Activated naive CD4-positive, alpha-beta T cell treated with anti-CD3 and anti-CD28 coated beads, Interleukin-2, amount 10 ng/mL, durations not matched to agents 7 days and 5 days (primary cell): ENCODE data around the gene MRNIP.
"Not testable (repeated sequence)": the region's sequence is repeated elsewhere in the genome, so short reads cannot be mapped to it uniquely, and the experiment has no call there.

Experiments used
- CTCF ChIA-PET: fragments of 350-600 bp; sonication (Branson Sonifier 250); formaldehyde crosslinking; loops from one replicate; lab custom pipeline; 2021; ENCODE audit warnings: antibody characterized with exemption; lab: Charles Lee
- DNase-seq: peaks from one replicate; pipeline ENCODE4 v3.0.0-alpha.2; 2020
- H3K27ac Mint-ChIP-seq: one replicate; pipeline ENCODE4 v1.8.0; 2021; ENCODE audit warnings: mild to moderate bottlenecking, moderate library complexity, mixed read lengths
- H3K27me3 Mint-ChIP-seq: one replicate; pipeline ENCODE4 v1.8.0; 2021; ENCODE audit warnings: mild to moderate bottlenecking, mixed read lengths
- H3K36me3 Mint-ChIP-seq: one replicate; pipeline ENCODE4 v1.8.0; 2021; ENCODE audit warnings: mixed read lengths
- H3K4me1 Mint-ChIP-seq: one replicate; pipeline ENCODE4 v1.8.0; 2021; ENCODE audit warnings: mixed read lengths
- H3K4me3 Mint-ChIP-seq: one replicate; pipeline ENCODE4 v1.8.0; 2021; ENCODE audit warnings: mild to moderate bottlenecking, moderate library complexity, mixed read lengths
- H3K9me3 Mint-ChIP-seq: one replicate; pipeline ENCODE4 v1.8.0; 2021; ENCODE audit warnings: mixed read lengths

The MRNIP gene

DNA sequence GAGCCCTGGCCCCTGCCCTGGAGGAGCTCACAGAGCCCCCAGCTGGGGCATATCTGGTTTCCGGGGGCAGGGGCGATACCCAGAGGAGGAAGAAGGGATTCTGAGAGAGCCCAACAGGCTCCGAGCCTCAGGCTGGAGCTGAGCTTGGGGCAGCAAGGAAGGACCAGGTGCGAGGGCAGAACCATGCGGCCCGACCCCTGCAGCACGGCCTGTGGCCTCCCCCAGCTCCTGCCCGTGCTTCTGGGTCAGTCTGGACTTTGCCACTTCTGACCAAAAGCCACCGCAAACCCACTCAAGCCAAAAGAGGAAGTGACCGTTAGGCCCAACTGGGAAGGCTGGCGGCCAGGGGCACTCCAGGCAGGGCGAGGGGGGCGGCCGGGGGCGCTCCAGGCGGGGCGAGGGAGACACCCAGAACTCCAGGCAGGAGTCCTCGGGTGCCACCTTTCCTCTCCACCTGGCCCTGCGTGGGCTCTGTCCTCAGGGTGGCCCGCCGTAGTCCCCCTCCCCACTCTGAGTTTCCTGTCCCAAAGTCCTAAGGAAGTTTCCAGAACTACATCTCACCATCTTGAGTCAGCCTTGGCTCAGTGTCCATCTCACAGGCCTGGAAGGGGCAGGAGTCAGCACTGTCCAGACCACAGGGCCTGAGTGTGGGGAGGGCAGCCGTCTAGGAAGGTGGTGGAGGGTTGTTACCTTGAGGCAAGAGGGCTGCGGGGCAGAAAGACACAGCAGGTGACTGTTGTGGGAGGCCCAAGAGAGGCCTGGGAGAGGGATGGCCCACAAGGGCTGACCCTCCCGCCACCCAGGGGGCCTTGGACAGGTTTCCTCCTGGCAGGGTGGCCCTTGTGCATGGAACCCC is 65.8 kb downstream of the MRNIP start:
- no peak overlapping the region for H3K4me3 Mint-ChIP-seq
- H3K4me1 Mint-ChIP-seq = peaks cover 30% of the 10 kb centered on the region
- CTCF ChIA-PET = interaction anchor here (5.7 kb wide), 1 partner anchor 29 kb away, joined by 32 read pairs; no protein-coding TSS in a partner anchor
- H3K27ac Mint-ChIP-seq = peak overlapping the region; percentile 69
- H3K36me3 Mint-ChIP-seq = peaks cover 6% of the 10 kb centered on the region
- no peak for DNase-seq
- H3K9me3 Mint-ChIP-seq = no peaks in the 10 kb centered on the region
- H3K27me3 Mint-ChIP-seq = peaks cover 21% of the 10 kb centered on the region

DNA sequence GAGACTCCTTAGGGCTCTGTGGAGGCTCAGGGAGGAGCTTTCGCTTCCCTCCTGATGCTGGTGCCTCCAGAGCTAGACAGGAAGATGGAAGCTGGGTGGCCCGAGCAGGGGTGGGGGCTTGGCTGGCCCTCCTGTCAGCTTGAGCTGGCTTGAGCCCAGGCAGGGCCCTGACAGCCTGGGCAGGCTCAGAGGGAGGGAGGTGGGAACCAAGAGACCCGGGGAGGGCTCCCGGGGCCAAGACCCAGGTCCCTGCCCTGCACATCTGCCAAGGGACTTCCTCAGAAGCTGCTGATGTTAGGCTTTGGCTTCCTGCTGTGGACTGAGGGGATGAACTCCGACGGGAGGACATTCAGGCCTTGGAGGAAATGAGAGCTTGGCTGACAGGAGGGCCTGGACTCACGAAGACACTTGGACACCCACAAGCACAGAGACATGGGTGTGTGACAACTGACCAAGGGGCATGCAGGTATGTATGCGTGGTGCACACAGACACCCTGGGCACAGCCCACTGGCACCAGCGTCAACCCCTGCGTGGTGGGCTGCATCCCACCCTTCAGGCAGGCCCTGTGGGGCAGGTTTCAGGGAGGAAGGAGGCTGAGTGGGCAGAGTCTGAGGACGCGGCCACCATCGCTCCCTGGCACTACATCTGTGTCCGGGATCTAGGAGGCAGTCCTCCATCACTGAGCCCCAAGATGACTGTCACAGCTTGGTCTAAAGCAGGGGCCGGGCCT is 66.6 kb downstream of the MRNIP start:
- peak overlapping the region; percentile 49 for H3K27ac Mint-ChIP-seq

DNA sequence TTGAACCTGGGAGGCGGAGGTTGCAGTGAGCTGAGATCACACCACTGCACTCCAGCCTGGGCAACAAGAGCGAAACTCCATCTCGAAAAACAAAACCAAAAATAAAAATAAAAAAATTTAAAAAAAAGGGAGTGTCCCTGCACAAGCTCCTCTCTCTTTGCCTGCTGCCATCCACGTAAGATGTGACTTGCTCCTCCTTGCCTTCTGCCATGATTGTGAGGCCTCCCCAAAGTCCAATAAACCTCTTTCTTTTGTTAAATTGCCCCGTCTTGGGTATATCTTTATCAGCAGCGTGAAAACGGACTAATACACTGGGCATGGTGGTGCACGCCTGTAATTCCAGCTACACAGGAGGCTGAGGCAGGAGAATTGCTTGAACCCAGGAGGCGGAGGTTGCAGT is 69.3 kb downstream of the MRNIP start:
- DNase-seq, H3K4me3 Mint-ChIP-seq, CTCF ChIA-PET, H3K27ac Mint-ChIP-seq, H3K9me3 Mint-ChIP-seq, H3K36me3 Mint-ChIP-seq: not testable (repeated sequence)
- peaks cover 15% of the 10 kb centered on the region for H3K4me1 Mint-ChIP-seq
- peaks cover 16% of the 10 kb centered on the region for H3K27me3 Mint-ChIP-seq

More for the DNA sequence above, 66.6 kb downstream of the MRNIP start:
- H3K27me3 Mint-ChIP-seq = peaks cover 21% of the 10 kb centered on the region
- peaks cover 2% of the 10 kb centered on the region for H3K36me3 Mint-ChIP-seq
- CTCF ChIA-PET = interaction anchor here (1.1 to 5.7 kb wide), 3 partner anchors 10 to 29 kb away, joined by 4 to 32 read pairs (median 4); no protein-coding TSS in a partner anchor
- H3K9me3 Mint-ChIP-seq = no peaks in the 10 kb centered on the region
- peaks cover 30% of the 10 kb centered on the region for H3K4me1 Mint-ChIP-seq
- H3K4me3 Mint-ChIP-seq = no peak overlapping the region
- DNase-seq = no peak

DNA sequence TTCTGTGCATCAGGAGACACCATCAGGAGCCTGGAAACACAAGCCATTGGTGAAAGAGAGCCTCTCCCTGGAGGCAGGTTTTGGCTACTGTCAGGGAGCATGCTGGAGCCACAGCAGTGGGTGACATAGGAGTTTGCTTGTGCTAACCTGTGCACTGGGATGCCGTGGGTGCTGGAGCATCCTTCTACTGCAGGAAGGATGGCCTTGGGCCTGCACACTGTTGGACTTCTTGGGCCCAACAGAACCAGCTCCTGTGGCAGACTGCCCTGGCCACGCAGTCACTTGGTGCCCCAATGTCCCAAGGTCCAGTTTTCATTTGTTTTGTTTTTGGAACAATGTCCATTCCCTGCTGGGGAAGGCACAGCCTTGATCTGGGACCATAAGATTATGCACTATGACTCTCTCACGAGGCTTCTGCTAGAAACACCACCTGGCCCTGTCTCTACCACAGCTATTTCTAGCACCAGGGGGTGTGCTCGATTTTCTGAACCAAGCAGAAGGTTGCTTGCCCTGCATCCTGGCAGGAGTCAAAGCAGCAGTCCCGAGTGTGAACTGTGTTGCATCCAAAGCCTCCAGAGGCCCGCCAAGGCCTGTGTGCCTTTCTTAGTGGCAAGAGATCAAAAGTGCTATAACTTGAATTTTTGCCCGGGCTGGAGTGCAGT is 70.3 kb downstream of the MRNIP start:
- CTCF ChIA-PET = interaction anchor here (1.4 to 1.9 kb wide), 2 partner anchors 14 to 26 kb away, joined by 3 to 5 read pairs; no protein-coding TSS in a partner anchor
- peaks cover 6% of the 10 kb centered on the region for H3K4me1 Mint-ChIP-seq
- peak overlapping the region; percentile 49 for H3K27ac Mint-ChIP-seq

More for the DNA sequence above, 70.3 kb downstream of the MRNIP start:
- no peak for DNase-seq
- Mint-ChIP-seq H3K4me3 (no peak overlapping the region), H3K9me3 (no peaks in the 10 kb centered on the region), H3K27me3 (peaks cover 8% of the 10 kb centered on the region), H3K36me3 (peaks cover 1% of the 10 kb centered on the region)
